Endothelial cell of umbilical vein (primary cell): ENCODE data around the gene ANGPT4. TPM values are rescaled to one million over a fixed set of nuclear protein-coding genes. Genes with fewer than 3 reads are reported as not detected.

Source experiments
- BruUV-seq: library from RNA; stranded (reverse); fragments of 400-500 nt; replicated peaks from 2 replicates; lab custom pipeline; 2021; lab: Mats Ljungman, UMichigan
- CTCF ChIA-PET: fragments of 300-600, 350-600 bp; sonication (Branson Sonifier 250); formaldehyde crosslinking; loops from one replicate; lab custom pipeline; 2021; ENCODE audit warnings: antibody characterized with exemption, inconsistent platforms; lab: Charles Lee
- POLR2A ChIA-PET: fragments of 300-600, 350-600 bp; sonication (Branson Sonifier 250); formaldehyde crosslinking; loops from one replicate; lab custom pipeline; 2021; ENCODE audit warnings: antibody characterized with exemption, inconsistent platforms; lab: Charles Lee
- DNase-seq: peaks from one replicate; pipeline ENCODE4 v3.0.0-alpha.2; 2011; ENCODE audit warnings: low read depth, low spot score
- FAIRE-seq: peaks from 2 replicates; lab custom pipeline; 2011; peaks lifted over from hg19 to GRCh38; lab: Jason Lieb, UNC
- H2AFZ ChIP-seq: 2 replicates; pipeline ENCODE4 v1.6.0; 2012; ENCODE audit warnings: low read depth, low read length, control low read depth, inconsistent platforms
- H3K27ac ChIP-seq: 2 replicates; pipeline ENCODE4 v1.5.1; 2011; ENCODE audit warnings: low read depth, mild to moderate bottlenecking, control low read depth, low read length, moderate library complexity; ENCODE audit not compliant: insufficient read depth
- H3K27me3 ChIP-seq, 2 experiments: 2 replicates each; pipeline versions ENCODE4 v1.6.0 to v1.6.1; 2011; ENCODE audit warnings: low read length in 2 of 2, mixed read lengths in 1 of 2; ENCODE audit not compliant: control insufficient read depth in 2 of 2, insufficient read depth in 2 of 2
- H3K36me3 ChIP-seq, 2 experiments: 2 replicates in 1 of 2; 3 replicates in 1 of 2; pipeline ENCODE4 v1.5.1; 2011; ENCODE audit warnings: low read length in 2 of 2, mild to moderate bottlenecking in 1 of 2, moderate library complexity in 1 of 2; ENCODE audit not compliant: control insufficient read depth in 2 of 2, insufficient read depth in 2 of 2; ENCODE audit errors: extremely low read depth in 1 of 2
- H3K4me1 ChIP-seq: 3 replicates; pipeline ENCODE4 v1.5.1; 2011; ENCODE audit warnings: mild to moderate bottlenecking, low read length; ENCODE audit not compliant: control insufficient read depth, insufficient read depth; ENCODE audit errors: extremely low read depth
- H3K4me2 ChIP-seq: 2 replicates; pipeline ENCODE4 v1.6.1; 2011; ENCODE audit warnings: low read length, control low read depth, mixed read lengths; ENCODE audit not compliant: insufficient read depth
- H3K4me3 ChIP-seq, 3 experiments: fragments of 200-600 bp in 1 of 3; sonication (generic), shearing (Covaris generic) in 1 of 3; replicated peaks in 1 of 3; 2 replicates each; pipeline ENCODE4 v1.5.1; 2011 to 2016; ENCODE audit warnings: control low read depth in 3 of 3, low read length in 3 of 3, mild to moderate bottlenecking in 2 of 3, inconsistent platforms in 1 of 3, low read depth in 1 of 3, moderate library complexity in 1 of 3; ENCODE audit not compliant: insufficient read depth in 1 of 3
- H3K79me2 ChIP-seq: 2 replicates; pipeline ENCODE4 v1.6.0; 2012; ENCODE audit warnings: low read length, inconsistent platforms; ENCODE audit not compliant: control insufficient read depth, insufficient read depth
- H3K9ac ChIP-seq: replicated peaks from 2 replicates; pipeline ENCODE3; 2011; ENCODE audit warnings: low read length, control low read depth; ENCODE audit not compliant: insufficient read depth; ENCODE audit errors: extremely low read depth
- H3K9me1 ChIP-seq: replicated peaks from 3 replicates; pipeline ENCODE4 v1.6.0; 2011; ENCODE audit warnings: mild to moderate bottlenecking, low read length; ENCODE audit not compliant: control insufficient read depth, insufficient read depth; ENCODE audit errors: extremely low read depth
- H3K9me3 ChIP-seq: replicated peaks from 2 replicates; pipeline ENCODE4 v1.5.1; 2012; ENCODE audit warnings: low read length, inconsistent platforms; ENCODE audit not compliant: control insufficient read depth, insufficient read depth
- H4K20me1 ChIP-seq: replicated peaks from 2 replicates; pipeline ENCODE3; 2011; ENCODE audit warnings: mild to moderate bottlenecking, low read length; ENCODE audit not compliant: control insufficient read depth, insufficient read depth; ENCODE audit errors: extremely low read depth
- EZH2 ChIP-seq: IDR thresholded peaks from 2 replicates; pipeline ENCODE4 v1.6.1; 2012; ENCODE audit warnings: borderline replicate concordance, low read depth, mild to moderate bottlenecking, moderate library complexity, low read length, inconsistent platforms; ENCODE audit not compliant: severe bottlenecking
- FOS ChIP-seq: IDR thresholded peaks from 2 replicates; pipeline ENCODE4 v1.6.1; 2011; ENCODE audit warnings: mild to moderate bottlenecking, low read length, moderate library complexity, borderline replicate concordance; ENCODE audit not compliant: insufficient read depth
- GATA2 ChIP-seq: IDR thresholded peaks from 2 replicates; pipeline ENCODE4 v1.7.0; 2011; ENCODE audit warnings: low read depth, mild to moderate bottlenecking, moderate library complexity, mixed read lengths, low read length; ENCODE audit not compliant: insufficient read length, insufficient read depth
- JUN ChIP-seq: IDR thresholded peaks from 2 replicates; pipeline ENCODE4 v1.6.1; 2011; ENCODE audit warnings: borderline replicate concordance, low read depth; ENCODE audit not compliant: insufficient read length, insufficient read depth
- MAX ChIP-seq: IDR thresholded peaks from 2 replicates; pipeline ENCODE4 v1.6.1; 2011; ENCODE audit not compliant: insufficient read depth, insufficient read length
- MYC ChIP-seq: IDR thresholded peaks from one replicate; pipeline ENCODE4 v1.6.1; 2011; ENCODE audit warnings: mild to moderate bottlenecking, low read depth, low read length
- POLR2A ChIP-seq: IDR thresholded peaks from 2 replicates; pipeline ENCODE4 v1.6.1; 2012; ENCODE audit warnings: low read depth, mild to moderate bottlenecking, control low read depth, low read length
- POLR2AphosphoS5 ChIP-seq: IDR thresholded peaks from 2 replicates; pipeline ENCODE4 v1.6.1; 2012; ENCODE audit warnings: low read depth, mild to moderate bottlenecking, control low read depth, low read length, moderate library complexity; ENCODE audit not compliant: insufficient read depth
- dilution Hi-C: fragments of 300-500 bp; cut with MboI; formaldehyde crosslinking; loops from one replicate; pipeline ENCODE4 v1.15.0; 2019; ENCODE audit warnings: low sequenced_read_pairs; ENCODE audit not compliant: extremely low pct_ligation_motif_present
- intact Hi-C: fragments of 100-400 bp; cut with micrococcal nuclease; formaldehyde crosslinking; loops from one replicate; pipeline ENCODE4 v1.10.0; 2022
- polyA plus RNA-seq, 4 experiments: library from polyadenylated mRNA; depleted of rRNA in 3 of 4; stranded (reverse) in 3 of 4; unstranded in 1 of 4; fragments of >200 nt; gene quantifications; 2 replicates each; pipeline versions ENCODE4 v1.2.1 to v1.2.3, GENCODE V29; 2011 to 2012; ENCODE audit warnings: missing spikeins in 1 of 4
- total RNA-seq: library from RNA; stranded (reverse); gene quantifications from 2 replicates; pipeline ENCODE4 v1.2.3, GENCODE V29; 2021
- TF ChIP-seq, protein P1 (sequence below), 2 donors: IDR thresholded peaks; 1 replicate in 1 of 2; 2 replicates in 1 of 2; pipeline ENCODE4 v1.5.1; 2011; ENCODE audit warnings: low read length in 2 of 2, mild to moderate bottlenecking in 2 of 2, moderate library complexity in 2 of 2, control low read depth in 1 of 2, inconsistent platforms in 1 of 2, low read depth in 1 of 2; ENCODE audit not compliant: insufficient read depth in 1 of 2; ENCODE audit errors: extremely low read depth in 1 of 2

ANGPT4 gene
- total and polyA plus RNA-seq, 2 donors (not counting 3 experiments of a cell fraction or from before 2014, with no cell fraction given): not detected

GRCh38 chr20:859751-860231 lies 56.3 kb downstream of the ANGPT4 start:
- Histone ChIP-seq H3K27ac (no peak overlapping the region), H3K9me1 (no peaks in the 10 kb centered on the region), H2AFZ (no peak overlapping the region), H3K9me3 (no peaks in the 10 kb centered on the region), H3K4me3 (no peak overlapping the region), H4K20me1 (no peaks in the 10 kb centered on the region), H3K9ac (no peak overlapping the region), H3K36me3 (no peaks in the 10 kb centered on the region), H3K79me2 (no peaks in the 10 kb centered on the region), H3K4me2 (no peak overlapping the region), H3K4me1 (no peaks in the 10 kb centered on the region), H3K27me3 (no peaks in the 10 kb centered on the region)
- CTCF ChIA-PET: interaction anchor here (1.1 kb wide), 1 partner anchor 16 kb away, joined by 3 read pairs; no protein-coding TSS in a partner anchor
- dilution Hi-C loops: no loop called here
- POLR2A ChIA-PET: no interaction called here
- no peak for FAIRE-seq
- no peak for TF ChIP-seq POLR2A
- TF ChIP-seq MAX: no peak
- no peak for TF ChIP-seq EZH2
- TF ChIP-seq, protein P1, sequence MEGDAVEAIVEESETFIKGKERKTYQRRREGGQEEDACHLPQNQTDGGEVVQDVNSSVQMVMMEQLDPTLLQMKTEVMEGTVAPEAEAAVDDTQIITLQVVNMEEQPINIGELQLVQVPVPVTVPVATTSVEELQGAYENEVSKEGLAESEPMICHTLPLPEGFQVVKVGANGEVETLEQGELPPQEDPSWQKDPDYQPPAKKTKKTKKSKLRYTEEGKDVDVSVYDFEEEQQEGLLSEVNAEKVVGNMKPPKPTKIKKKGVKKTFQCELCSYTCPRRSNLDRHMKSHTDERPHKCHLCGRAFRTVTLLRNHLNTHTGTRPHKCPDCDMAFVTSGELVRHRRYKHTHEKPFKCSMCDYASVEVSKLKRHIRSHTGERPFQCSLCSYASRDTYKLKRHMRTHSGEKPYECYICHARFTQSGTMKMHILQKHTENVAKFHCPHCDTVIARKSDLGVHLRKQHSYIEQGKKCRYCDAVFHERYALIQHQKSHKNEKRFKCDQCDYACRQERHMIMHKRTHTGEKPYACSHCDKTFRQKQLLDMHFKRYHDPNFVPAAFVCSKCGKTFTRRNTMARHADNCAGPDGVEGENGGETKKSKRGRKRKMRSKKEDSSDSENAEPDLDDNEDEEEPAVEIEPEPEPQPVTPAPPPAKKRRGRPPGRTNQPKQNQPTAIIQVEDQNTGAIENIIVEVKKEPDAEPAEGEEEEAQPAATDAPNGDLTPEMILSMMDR (IDR thresholded peaks at IDR 0.05; ENCODE audit: extremely low read depth in 1 of 2, insufficient read depth in 1 of 2, low read depth in 1 of 2, low read length in 2 of 2): no peak
- no peak for TF ChIP-seq POLR2AphosphoS5
- TF ChIP-seq FOS: no peak
- TF ChIP-seq JUN: no peak
- no peak for TF ChIP-seq MYC
- no peak for TF ChIP-seq GATA2
- intact Hi-C loops: no loop called here
- no peak for DNase-seq
- no TSS peak for BruUV-seq
